ENCODE measurements around the gene ZNF132.
"Not testable (repeated sequence)": the region's sequence is repeated elsewhere in the genome, so short reads cannot be mapped to it uniquely, and the experiment has no call there.

ZNF132 gene

DNA sequence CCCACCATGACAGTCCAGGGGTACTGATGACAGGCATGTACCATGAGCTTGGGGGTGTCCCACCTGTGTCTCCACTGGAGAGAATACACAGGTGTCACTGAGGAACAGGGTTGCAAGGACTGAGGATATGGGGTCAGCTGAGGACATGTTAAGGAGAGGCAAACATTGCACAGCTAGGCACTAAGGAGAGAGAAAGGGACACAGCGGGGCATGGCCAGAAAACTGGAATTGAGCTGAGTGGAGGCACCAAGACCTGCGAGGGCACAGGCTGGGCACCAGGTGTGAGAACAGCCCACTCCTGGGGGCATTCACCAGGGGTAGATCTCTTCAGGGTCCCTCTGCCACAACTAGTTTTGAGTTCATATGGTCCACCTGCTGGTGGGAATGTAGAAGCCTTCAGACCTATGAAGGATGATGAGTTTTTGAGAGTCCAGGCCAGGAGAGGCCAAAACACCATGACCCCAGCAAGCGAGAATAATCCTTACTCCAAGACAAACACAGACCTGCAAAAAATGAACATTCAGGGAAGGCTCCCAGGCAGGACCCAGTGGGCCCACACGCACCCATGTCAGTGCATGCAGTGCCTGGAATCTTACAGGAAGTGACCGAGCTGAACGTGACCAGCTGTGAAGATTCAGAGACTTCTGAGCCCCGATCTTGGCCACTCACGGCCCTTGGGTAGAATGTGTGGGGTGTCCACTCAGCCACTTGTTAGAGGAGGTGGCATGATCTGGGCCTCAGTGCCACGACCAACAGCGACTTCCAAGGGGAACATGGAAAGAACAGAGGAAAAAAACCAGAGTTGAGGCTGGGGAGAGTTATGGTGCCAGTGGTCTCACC is 32.9 kb downstream of the ZNF132 start:
- no peak for DNase-seq (ENCODE audit: low read depth)

DNA sequence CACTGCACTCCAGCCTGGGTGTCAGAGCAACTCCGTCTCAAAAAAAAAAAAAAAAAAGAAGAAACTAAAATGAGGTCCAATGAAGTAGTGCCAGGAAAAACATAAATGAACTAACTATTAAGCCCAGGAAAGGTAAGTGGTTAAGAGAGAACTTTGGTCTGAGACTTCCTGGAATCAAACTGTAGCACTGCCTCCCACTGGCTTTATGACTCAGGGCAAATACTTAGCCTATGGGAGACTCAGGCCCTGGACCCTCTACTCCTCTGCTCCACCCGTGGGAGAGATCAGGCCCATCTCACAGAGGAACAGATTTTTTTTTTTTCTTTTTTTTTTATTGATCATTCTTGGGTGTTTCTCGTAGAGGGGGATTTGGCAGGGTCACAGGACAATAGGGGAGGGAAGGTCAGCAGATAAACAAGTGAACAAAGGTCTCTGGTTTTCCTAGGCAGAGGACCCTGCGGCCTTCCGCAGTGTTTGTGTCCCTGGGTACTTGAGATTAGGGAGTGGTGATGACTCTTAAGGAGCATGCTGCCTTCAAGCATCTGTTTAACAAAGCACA is 36.0 kb downstream of the ZNF132 start:
- not testable (repeated sequence) for DNase-seq (ENCODE audit: low read depth)

DNA sequence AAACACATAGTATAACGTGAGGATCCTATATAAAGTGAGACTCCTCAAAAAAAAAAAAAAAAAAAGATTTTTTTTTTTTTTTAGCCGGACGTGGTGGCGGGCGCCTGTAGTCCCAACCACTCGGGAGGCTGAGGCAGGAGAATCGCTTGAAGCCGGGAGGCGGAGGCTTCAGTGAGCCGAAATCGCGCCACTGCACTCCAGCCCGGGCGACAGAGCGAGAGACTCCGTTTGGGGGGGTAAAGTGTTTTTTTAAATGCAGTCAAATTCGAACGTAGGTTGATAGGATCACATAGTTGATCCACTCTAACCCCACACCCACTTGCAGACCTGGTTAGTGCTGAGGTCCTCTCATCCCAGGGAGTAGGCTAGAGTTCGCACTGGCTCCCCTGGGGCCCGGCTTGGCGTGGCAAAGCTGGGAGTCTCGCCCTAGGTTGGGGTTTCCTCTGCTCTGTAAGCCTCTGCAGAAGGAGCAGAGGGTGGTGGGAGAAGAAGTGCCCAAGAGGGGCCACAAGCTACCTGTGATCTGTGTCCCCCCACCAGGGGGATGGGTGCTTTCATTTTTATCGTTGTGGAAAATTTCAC is 38.0 kb downstream of the ZNF132 start:
- no peak for DNase-seq (ENCODE audit: low read depth)

DNA sequence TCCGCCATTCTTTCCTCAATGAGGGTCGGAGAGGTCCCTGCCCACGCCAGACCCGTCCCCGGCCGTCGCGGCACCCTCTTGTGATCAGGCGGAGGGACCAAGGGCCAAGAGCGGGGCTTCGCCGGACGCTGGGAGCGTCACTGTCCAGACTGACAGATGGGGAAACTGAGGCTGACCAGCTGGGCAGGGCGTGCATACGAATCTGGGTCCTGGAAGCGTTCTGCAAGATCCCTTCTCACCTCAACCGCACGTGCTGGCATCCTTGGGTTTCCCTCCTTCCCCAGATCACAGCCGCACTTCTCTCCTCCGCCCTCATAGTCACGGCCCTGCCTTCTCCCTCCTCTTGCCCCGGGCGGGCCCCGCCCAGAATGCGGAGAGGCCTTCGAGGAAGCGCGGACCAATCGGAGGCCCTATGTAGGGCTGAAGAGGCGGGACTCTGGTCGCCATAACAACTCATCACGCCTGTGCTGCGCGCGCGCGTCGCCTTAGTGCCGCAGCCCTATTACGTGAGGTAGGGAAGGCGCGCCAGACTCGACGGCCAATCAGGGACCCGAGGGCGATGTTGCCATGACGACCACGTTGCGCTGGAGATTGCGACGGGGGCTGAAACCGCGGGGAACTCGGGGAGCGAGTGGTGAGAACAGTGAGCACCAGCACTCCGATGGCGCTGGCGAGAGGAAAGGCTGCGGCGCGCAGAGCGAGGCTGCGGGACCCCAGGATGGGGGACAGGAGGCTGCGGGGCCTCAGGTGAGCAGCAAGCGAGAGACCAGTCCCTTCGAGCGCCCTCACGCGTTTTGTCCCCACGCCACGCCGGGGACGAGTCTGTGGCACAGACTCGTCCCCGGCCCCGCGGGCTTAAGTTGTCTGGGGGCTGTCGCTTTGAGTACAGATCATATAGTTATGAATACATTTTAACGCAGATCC is 38.8 kb downstream of the ZNF132 start:
- peak; percentile 96 for DNase-seq (ENCODE audit: low read depth)

DNA sequence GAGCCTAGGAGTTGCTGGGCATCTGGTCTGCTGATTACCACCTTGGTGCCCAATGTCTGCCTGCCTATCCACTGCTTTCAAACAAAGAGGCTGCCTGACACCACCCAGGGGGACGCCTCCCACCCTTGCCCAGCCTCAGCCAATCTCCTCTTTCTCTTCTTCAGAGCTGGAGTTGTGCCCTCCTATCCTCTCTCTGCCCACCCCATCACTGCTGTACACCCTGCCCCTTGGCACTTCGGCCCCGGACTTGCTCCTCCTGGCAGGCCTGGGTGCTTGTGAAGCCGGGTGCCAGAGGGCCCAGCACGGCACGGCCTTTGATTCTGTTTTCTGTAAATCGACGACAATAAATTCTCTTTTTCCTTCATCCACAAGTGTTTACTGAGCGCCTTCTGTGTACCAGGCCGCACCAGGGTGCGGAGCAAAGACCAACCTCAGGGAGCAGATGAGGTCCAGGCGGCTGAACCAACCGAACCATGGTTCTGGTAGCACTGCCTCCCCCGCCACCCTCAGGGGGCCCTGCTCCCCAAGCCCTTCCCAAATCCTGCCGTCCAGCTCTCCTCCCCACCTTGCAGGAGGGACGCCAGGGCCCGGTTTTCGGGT is 39.5 kb downstream of the ZNF132 start:
- no peak for DNase-seq (ENCODE audit: low read depth)

DNA sequence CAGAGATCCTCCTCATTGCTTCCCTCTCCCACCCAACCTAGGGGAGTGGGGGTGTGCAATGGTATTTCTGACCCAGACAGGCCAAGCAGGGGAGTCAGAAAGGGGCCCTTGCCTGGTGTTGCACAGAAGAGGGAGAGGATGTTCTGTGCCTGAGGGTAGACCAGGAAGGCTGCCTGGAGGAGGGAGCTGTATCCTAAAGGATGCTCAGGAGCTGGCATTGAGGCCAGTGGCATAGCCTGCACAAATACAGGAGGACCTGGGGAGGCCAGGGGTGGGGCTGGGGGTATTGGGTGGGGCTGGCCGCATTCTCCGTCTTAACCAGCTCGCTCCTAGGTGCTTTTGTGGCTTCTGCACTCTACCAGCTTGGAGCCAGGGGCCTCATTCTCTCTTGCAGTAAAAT is 40.0 kb downstream of the ZNF132 start:
- DNase-seq (ENCODE audit: low read depth): no peak

DNA sequence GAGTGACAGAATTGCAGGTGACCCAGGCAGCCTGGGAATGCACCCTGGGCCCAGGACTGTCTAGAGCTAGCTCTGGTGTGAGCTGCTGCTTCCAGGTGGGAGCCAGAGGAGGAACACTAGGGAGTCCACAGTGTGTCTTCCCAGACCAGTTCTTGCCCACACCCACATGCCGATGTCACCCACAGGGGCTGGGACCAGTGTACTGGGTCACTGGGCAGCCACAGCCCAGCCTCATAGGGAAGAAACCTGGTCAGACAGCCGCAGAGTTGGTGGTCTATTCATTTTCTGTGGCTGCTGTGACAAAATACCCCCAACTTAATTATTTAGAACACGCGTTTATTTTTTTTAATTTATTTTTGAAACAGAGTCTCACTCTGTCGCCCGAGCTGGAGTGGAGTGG is 41.4 kb downstream of the ZNF132 start:
- no peak for DNase-seq (ENCODE audit: low read depth)

DNA sequence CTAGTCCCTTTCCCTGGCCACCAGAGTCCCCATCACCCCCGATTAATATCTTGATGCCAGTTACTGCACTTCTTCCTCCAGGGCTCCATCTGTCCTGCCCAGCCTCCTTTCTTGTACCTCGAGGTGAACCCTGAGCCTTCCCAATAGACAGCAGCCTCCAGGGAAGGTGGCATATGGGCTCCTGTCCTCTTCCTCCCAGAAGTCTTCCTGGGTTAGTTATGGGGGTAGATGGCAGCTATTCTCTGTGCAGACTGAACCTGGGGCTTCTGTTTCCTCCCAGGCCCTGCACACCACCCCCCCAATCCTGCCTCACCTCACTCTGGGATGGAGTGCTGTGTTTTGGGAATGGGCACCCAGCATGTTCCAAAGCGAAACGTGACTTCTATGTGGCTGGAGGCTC is 41.9 kb downstream of the ZNF132 start:
- no peak for DNase-seq (ENCODE audit: low read depth)

DNA sequence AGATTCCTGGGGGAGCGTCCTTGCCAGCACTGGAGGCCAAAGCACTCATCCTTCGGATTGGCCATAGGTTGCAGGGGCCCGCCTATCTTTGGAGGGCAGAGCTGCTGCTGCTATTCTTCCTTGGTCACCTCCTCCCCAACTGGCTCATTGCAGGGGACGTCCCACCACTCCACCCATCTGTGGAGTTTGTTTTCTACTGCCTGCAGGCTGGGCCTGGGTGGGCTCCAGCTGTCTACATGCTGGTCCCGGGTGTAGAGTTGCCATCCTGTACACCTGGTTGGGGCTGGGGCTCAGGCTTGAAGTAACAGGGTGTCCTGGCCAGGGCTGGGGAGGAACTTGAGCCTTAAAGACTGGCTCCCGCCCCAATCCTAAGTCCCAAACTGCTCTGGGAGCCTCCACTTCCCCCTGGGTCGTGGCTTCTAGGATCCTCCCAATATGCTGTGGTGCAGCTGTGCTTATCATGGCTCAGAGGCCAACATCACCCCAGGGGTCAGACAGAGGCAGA is 42.4 kb downstream of the ZNF132 start:
- DNase-seq (ENCODE audit: low read depth): no peak

DNA sequence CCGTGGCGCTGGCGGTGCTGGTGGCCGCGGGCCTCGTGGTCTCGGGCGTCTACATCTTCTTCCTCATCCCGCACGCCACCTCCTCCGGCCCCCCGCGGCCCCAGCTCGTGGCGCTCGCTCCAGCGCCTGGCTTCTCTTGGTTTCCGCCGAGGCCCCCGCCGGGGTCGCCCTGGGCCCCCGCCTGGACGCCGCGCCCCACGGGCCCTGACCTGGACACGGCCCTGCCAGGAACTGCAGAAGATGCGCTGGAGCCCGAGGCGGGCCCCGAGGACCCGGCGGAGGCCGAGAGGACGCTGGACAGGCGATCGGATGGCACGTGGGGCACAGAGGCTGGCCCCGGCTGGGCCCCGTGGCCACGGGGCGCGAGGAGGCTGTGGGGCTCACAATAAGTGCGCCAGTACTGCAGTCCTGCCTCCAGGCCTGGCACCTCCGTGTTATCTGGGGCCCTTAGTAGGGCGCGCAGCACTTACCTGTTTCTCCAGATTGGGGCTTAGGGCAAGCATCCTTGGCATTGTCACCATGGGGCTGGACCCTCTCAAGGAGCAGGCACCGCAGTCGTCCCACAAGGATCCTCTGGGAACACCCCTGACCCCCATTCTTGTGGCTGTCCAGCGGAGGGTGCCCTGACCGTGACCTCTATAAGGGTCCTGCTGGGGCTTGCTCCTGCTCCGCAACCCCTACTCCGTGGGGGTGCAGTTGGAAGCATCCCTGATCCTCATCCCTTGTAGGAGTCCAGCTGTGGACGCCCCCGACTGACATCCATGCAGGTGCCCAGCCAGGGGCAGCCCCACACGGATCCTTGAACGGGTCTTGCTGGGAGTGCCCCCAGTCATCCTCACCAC is 43.0 kb downstream of the ZNF132 start:
- DNase-seq (ENCODE audit: low read depth): no peak

DNA sequence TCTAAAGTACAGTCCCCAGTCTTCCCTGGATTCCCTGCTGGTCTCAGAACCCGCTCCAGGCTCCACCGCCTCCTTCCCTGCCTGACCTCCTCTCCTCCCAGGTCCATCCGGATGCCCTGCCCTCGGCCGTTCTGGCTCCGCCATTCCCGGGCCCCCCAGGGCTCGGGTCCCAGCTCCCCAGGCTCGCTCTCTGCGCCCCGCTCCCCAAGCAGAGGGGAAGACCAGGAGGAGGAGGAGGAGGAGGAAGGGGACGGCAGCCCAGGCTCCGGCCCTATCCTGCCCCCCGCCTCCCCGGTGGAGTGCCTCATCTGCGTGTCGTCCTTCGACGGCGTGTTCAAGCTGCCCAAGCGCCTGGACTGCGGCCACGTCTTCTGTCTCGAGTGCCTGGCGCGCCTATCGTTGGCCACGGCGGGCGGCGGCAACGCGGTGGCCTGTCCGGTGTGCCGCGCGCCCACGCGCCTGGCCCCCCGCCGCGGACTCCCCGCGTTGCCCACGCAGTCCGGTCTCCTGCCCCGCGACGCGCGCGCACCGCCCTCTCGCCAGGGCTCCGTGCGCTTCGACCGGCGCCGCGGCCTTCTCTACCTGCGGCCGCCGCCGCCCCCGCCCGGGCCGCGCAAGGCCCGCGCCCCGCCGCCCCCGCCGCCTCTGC is 43.9 kb downstream of the ZNF132 start:
- DNase-seq (ENCODE audit: low read depth): no peak

DNA sequence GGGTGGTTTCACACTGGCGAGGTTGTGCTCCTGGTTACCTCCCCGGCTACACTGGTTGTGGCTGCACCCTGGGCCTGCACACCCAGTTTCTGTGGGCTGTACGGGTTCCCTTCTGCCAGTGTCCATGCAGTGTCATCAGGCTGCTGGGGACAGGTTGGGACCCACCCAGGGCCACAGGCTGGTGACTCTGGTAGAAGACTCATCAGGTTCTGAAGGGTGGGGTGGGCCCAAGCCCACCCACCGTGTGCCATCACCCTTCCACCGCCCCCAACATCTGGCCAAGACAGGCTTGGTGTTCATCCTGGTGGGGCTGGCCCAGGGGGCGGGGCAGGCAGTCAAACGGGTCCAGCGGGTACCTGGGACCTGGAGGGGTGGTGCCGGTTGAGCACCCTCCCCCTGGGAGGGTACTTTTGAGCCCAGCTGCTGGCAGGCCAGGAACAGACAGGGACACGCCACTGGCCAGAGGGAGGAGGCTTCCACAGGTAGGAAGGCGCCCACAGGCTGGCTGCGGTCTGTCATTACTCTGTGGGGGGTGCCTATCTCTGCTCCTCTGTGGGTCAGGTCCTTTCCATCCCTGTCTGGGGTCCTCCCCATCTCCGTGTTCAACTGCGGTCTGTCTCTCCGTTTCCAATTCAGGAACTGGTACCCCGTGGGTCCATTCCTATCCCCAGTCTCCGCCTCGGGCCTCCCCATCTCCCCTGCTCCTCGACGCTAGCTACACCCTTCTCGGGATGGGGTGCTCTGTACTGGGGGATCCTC is 44.6 kb downstream of the ZNF132 start, which contains the start of gene RNF225:
Gene RNF225 (plus strand): TSS at position 437 of the 759 bp plus-strand sequence. CDS start 434 bp downstream, outside the sequence.
- no peak for DNase-seq (ENCODE audit: low read depth)

DNA sequence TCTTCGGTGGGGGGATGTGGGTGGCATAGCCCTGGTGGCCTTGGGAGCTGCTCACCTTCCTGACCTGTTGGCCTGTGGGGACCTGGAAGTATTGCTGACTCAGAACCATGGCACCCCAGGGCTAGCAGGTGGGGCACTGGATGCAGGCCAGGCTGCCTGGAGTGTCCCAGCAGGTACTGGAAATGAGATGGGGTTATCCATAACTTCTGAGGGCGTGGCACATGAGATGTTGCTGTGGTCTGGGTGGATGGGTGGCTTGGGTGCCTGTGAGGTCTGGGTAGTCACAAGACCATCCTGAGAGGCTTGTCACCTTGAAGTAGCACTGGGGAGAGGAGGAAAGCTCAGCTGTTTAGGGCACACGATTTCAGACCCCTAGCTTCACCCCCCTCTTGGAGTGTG is 45.1 kb downstream of the ZNF132 start:
- no peak for DNase-seq (ENCODE audit: low read depth)

DNA sequence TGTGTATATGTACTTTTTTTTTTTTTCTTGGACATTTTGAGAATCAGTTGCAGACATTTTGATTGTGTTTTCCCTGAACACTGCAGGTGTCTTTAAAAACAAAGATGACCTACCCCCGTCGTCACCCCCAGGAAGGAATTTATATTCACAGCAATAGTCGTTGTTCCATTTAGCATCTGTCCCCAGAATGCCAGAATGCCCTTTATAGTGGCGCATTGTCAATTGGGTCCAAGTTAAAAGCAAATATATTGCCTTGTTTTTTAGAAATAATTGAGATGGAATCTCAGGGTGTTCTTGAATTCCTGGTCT is 46.3 kb downstream of the ZNF132 start:
- DNase-seq (ENCODE audit: low read depth): no peak

DNA sequence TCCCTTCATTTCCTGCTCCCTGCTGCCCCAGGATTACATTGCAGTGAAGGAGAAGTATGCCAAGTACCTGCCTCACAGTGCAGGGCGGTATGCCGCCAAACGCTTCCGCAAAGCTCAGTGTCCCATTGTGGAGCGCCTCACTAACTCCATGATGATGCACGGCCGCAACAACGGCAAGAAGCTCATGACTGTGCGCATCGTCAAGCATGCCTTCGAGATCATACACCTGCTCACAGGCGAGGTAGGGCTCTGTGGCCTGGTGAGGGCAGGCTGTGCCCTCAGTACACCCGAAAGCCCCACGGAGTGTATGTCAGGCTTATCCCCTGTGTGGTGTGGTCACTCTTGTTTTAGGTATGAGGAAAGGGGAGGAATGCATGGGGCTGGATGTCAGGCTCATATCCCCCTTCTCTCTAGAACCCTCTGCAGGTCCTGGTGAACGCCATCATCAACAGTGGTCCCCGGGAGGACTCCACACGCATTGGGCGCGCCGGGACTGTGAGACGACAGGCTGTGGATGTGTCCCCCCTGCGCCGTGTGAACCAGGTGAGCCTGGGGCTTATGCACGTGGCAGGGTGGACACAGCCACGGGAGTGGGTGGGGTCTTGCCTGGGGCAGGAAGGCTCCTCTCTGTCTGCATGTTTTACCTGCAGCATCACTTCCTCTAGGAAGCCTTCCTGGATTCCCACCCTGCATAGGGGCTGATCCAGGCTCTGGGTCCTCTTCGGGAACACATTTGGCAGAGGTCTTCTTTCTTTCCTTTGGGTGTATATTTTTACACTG is 46.8 kb downstream of the ZNF132 start:
- DNase-seq (ENCODE audit: low read depth): no peak

DNA sequence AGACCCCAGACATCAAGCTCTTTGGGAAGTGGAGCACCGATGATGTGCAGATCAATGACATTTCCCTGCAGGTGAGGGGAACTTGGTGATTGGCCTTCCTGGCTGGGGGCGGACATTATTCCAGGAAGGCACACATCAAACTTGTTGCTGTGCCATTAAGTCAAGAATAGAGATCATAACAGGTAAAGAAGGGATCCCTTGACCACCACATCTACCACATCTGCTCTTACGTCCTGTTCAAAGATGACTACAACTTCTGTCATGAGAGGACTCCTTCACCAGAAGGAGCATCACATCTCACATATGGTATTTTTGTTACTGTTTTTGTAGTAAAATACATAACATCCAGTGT is 51.8 kb downstream of the ZNF132 start:
- DNase-seq (ENCODE audit: low read depth): no peak

DNA sequence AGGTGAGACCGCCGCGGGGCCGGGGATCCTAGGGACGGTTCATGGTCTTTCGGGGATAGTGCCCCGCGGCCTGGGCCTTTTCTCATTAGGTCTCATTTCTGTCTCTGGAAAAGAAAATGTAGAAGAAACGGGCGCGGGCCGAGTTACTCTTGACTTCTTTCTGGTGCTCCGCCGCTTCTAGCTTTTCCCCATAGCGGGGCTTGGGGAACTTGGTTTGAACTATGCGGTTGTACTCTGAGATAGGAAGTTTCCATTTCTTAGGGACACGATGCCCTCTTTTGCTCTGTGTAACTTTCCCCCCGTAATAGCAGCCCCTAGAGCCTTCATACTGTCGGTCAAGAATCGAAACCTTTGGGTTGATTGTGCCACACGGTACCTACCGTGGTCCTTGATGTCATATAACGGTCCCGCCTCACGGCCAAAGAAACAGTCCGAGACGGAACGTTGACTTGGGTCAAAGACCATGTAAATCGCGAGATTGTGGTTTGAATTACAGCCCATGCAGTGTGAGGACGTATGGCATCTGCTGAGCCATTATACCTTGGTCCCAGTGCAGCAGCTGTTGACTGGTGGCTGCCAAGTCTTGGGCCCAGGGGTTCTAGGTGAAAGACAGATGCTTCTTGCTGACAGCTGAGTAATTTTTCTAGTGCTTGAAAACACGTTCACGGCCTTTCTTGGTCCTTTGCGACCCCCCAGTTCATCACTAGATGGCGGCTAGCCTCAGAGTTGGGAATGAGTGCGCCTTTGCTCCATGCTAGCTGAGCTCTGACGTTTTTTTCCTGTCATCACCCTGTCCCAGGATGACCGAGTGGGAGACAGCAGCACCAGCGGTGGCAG is 52.4 kb downstream of the ZNF132 start:
- no peak for DNase-seq (ENCODE audit: low read depth)
